Liver (tissue), 3 donors: ENCODE data around the gene ACTR2.

Source experiments
- ATF3 ChIP-seq: IDR thresholded peaks from 2 replicates; pipeline ENCODE4 v1.6.1; 2016; ENCODE audit warnings: antibody characterized with exemption
- CTCF ChIP-seq: fragments of 150-350 bp; IDR thresholded peaks from 2 replicates; pipeline ENCODE4 v1.5.1; 2017; ENCODE audit warnings: improper control_type of control experiment, low read depth, low read length; ENCODE audit not compliant: missing input control
- EGR1 ChIP-seq, 2 donors: IDR thresholded peaks; 2 replicates each; pipeline ENCODE4 v1.6.1; 2016 to 2018; ENCODE audit warnings: antibody characterized with exemption in 2 of 2, low read depth in 2 of 2
- FOXA2 ChIP-seq: IDR thresholded peaks from 2 replicates; pipeline ENCODE4 v1.6.1; 2016; ENCODE audit warnings: antibody characterized with exemption
- GABPA ChIP-seq, 2 donors: IDR thresholded peaks in 1 of 2; conservative IDR thresholded peaks in 1 of 2; 2 replicates each; pipeline ENCODE4 v1.6.1; 2016; ENCODE audit warnings: antibody characterized with exemption in 2 of 2, mild to moderate bottlenecking in 1 of 2, moderate library complexity in 1 of 2
- JUND ChIP-seq, 2 donors: IDR thresholded peaks; 2 replicates each; pipeline ENCODE4 v1.6.1; 2016; ENCODE audit warnings: antibody characterized with exemption in 2 of 2
- RAD21 ChIP-seq, 2 donors: IDR thresholded peaks; 2 replicates each; pipeline ENCODE4 v1.6.1; 2016; ENCODE audit warnings: antibody characterized with exemption in 2 of 2, mild to moderate bottlenecking in 2 of 2
- REST ChIP-seq: IDR thresholded peaks from 2 replicates; pipeline ENCODE4 v1.6.1; 2016; ENCODE audit warnings: antibody characterized with exemption, mild to moderate bottlenecking
- SP1 ChIP-seq: IDR thresholded peaks from 2 replicates; pipeline ENCODE4 v1.6.1; 2018; ENCODE audit warnings: antibody characterized with exemption, mild to moderate bottlenecking
- TAF1 ChIP-seq: conservative IDR thresholded peaks from 2 replicates; pipeline ENCODE4 v1.6.1; 2016; ENCODE audit warnings: antibody characterized with exemption, mild to moderate bottlenecking
- YY1 ChIP-seq: IDR thresholded peaks from 2 replicates; pipeline ENCODE4 v1.6.1; 2016; ENCODE audit warnings: antibody characterized with exemption, mild to moderate bottlenecking
- TF ChIP-seq, protein P1 (sequence below): IDR thresholded peaks from 2 replicates; pipeline ENCODE4 v1.6.1; 2016; ENCODE audit warnings: antibody characterized with exemption
- TF ChIP-seq, protein P2 (sequence below): IDR thresholded peaks from 2 replicates; pipeline ENCODE4 v1.6.1; 2016; ENCODE audit warnings: antibody characterized with exemption
- donor health status: healthy.
- donor health status: healthy.

DNA sequence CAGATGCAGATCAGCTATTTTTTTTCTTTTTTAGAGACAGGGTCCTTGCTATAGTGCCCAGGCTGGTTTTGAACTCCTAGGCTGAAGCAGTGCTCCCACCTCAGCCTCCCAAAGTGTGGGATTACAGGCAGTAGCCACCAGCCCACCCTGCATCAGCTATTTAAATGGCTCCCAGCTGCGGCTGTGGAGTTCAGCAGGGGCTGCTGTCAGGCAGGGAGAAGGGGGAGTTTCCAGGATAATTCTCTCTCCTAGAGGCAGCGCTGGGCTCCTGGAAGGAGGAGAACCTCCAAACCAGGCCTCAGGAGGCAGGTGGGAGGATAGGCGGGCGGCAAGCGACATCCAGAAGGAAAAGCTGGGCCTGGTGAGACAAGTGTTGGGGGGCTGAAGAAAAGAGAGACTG is 65.7 kb downstream of the ACTR2 start:
- TF ChIP-seq CTCF, result no peak
- no peak for TF ChIP-seq ATF3
- TF ChIP-seq EGR1 (IDR thresholded peaks at IDR 0.05; ENCODE audit: low read depth in 2 of 2), result no peak
- TF ChIP-seq REST, result no peak
- TF ChIP-seq JUND (IDR thresholded peaks at IDR 0.05), result no peak
- no peak for TF ChIP-seq RAD21 (IDR thresholded peaks at IDR 0.05)
- TF ChIP-seq, protein P1, sequence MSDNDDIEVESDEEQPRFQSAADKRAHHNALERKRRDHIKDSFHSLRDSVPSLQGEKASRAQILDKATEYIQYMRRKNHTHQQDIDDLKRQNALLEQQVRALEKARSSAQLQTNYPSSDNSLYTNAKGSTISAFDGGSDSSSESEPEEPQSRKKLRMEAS, result no peak
- no peak for TF ChIP-seq YY1
- TF ChIP-seq, protein P2, sequence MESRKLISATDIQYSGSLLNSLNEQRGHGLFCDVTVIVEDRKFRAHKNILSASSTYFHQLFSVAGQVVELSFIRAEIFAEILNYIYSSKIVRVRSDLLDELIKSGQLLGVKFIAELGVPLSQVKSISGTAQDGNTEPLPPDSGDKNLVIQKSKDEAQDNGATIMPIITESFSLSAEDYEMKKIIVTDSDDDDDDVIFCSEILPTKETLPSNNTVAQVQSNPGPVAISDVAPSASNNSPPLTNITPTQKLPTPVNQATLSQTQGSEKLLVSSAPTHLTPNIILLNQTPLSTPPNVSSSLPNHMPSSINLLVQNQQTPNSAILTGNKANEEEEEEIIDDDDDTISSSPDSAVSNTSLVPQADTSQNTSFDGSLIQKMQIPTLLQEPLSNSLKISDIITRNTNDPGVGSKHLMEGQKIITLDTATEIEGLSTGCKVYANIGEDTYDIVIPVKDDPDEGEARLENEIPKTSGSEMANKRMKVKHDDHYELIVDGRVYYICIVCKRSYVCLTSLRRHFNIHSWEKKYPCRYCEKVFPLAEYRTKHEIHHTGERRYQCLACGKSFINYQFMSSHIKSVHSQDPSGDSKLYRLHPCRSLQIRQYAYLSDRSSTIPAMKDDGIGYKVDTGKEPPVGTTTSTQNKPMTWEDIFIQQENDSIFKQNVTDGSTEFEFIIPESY, result no peak
- no peak for TF ChIP-seq FOXA2
- TF ChIP-seq SP1, result no peak
- TF ChIP-seq TAF1, result no peak
- no peak for TF ChIP-seq GABPA (IDR thresholded peaks at IDR 0.05 in 1 of 2, conservative IDR thresholded peaks at IDR 0.05 in 1 of 2)
